Gastroesophageal sphincter (tissue), 4 donors: Measurements from ENCODE around the gene APBA1. TPM values are rescaled to one million over a fixed set of nuclear protein-coding genes. Genes with fewer than 3 reads are reported as not detected.

Experiments used
- ATAC-seq: fragments of 150-250 bp; one replicate; pipeline ENCODE4 v1.9.1; 2016; ENCODE audit warnings: mild to moderate bottlenecking, moderate library complexity
- H3K27ac ChIP-seq, 4 donors: fragments of 200-600 bp; sonication (generic) in 3 of 4; 1 replicate in 3 of 4; 2 replicates in 1 of 4; pipeline ENCODE4 v1.5.1; 2016 to 2019
- H3K27me3 ChIP-seq: fragments of 200-600 bp; sonication (generic); one replicate; pipeline ENCODE4 v1.5.1; 2019
- H3K36me3 ChIP-seq, 2 donors: fragments of 200-600 bp; sonication (generic); one replicate each; pipeline ENCODE4 v1.5.1; 2019; ENCODE audit warnings: control low read depth in 1 of 2
- H3K4me1 ChIP-seq, 3 donors: fragments of 200-600 bp; sonication (generic); 1 replicate in 2 of 3; 2 replicates in 1 of 3; pipeline ENCODE4 v1.5.1; 2016 to 2019; ENCODE audit warnings: control low read depth in 2 of 3
- H3K4me3 ChIP-seq, 2 donors: fragments of 200-600 bp; sonication (generic); one replicate each; pipeline ENCODE4 v1.5.1; 2019; ENCODE audit warnings: mild to moderate bottlenecking in 1 of 2, moderate library complexity in 1 of 2
- H3K9me3 ChIP-seq, 3 donors: fragments of 200-600 bp; sonication (generic); one replicate each; pipeline ENCODE4 v1.5.1; 2017 to 2019; ENCODE audit warnings: control low read depth in 2 of 3
- EP300 ChIP-seq: sonication (generic); formaldehyde crosslinking; IDR thresholded peaks from one replicate; pipeline ENCODE4 v1.6.1; 2017; ENCODE audit warnings: antibody characterized with exemption, mild to moderate bottlenecking
- POLR2A ChIP-seq, 2 donors: fragments of 450-650 bp; IDR thresholded peaks; one replicate each; pipeline ENCODE4 v1.6.1; 2017; ENCODE audit warnings: antibody characterized with exemption in 2 of 2, mild to moderate bottlenecking in 2 of 2, moderate library complexity in 1 of 2
- POLR2AphosphoS5 ChIP-seq: sonication (generic); formaldehyde crosslinking; IDR thresholded peaks from one replicate; pipeline ENCODE4 v1.6.1; 2017; ENCODE audit warnings: antibody characterized with exemption
- WGBS, 2 donors: methylation state at CpG; one replicate each; pipeline ENCODE4 v1.1.5; 2018; ENCODE audit warnings: low coverage in 1 of 2; 5-methylcytosine and 5-hydroxymethylcytosine counted together
- total RNA-seq, 4 donors: library from RNA; depleted of rRNA; stranded (reverse); fragments of >200 nt; gene quantifications; one replicate each; pipeline ENCODE4 v1.1.0, GENCODE V29; 2016
- TF ChIP-seq, protein P1 (sequence below), 4 experiments: fragments of 200-600 bp in 2 of 4; fragments of 450-650 bp in 2 of 4; sonication (generic) in 1 of 4; IDR thresholded peaks; one replicate each; pipeline ENCODE4 v1.5.1; 2017 to 2019; ENCODE audit warnings: antibody characterized with exemption in 4 of 4, mild to moderate bottlenecking in 2 of 4, moderate library complexity in 2 of 4

Gene APBA1
- total RNA-seq, 4 donors from 2014 or later, result 4.7 to 10.5 (median 5.8) TPM

DNA sequence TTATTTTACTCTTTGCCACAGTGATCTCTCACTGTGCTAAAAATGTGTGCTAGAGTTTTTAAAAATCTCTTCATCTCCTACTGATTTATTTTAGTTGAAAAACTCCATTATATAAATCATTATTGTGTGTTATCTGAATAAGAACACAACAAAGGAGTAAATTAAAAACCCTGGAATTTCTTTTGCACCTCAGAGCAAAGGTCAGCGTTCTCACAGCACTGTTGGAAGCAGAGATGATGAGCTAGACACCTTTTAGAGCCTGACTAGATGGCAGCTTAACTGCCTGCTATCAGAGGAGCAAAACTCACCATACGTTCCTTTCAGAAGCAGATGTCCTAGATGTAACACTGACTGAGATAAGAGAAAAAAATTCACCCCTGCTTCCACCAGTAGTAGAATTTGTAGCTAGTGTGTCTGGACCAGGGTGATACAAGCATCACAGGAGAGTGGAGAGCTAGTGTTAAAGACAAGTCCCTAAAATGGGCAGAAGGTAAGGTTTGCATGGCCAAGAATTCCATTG lies 200.0 kb downstream of the APBA1 start:
- no peak overlapping the region for H3K27ac ChIP-seq
- TF ChIP-seq POLR2AphosphoS5, result no peak
- no peak for TF ChIP-seq EP300
- TF ChIP-seq POLR2A (IDR thresholded peaks at IDR 0.05), result no peak
- WGBS, 2 donors, result 76 to 82% methylated on average over 2 of the region's 2 CpGs
- H3K4me3 ChIP-seq, result no peak overlapping the region
- ATAC-seq, result no peak
- peaks cover 0 to 7% of the 10 kb centered on the region in 2 donors for H3K36me3 ChIP-seq
- no peaks in the 10 kb centered on the region for H3K9me3 ChIP-seq
- H3K4me1 ChIP-seq, result no peaks in the 10 kb centered on the region
- no peaks in the 10 kb centered on the region for H3K27me3 ChIP-seq

DNA sequence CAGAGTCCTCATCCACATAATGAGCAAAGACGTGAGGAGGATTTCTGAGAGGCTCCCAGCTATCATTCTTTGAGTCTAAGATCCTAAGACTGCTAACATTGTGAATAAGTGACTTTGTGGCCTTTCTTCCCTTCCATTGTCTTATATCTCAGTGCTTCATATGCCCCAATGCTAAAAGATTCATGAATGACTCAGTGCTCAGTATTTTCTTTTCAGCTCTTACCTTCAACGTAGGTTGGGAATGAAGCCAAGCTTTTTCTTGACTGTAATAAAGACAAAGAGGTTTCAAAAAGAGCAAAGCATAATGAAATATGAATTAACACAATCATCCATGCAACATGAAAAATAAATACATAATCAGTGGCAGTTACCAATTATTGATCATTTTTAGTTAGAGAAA lies 200.7 kb downstream of the APBA1 start:
- Histone ChIP-seq H3K4me3 (no peak overlapping the region), H3K27ac (no peak overlapping the region), H3K36me3 (peaks cover 0 to 12% of the 10 kb centered on the region in 2 donors), H3K9me3 (no peaks in the 10 kb centered on the region), H3K4me1 (peaks cover 0 to under 1% (median 0%) of the 10 kb centered on the region in 3 donors), H3K27me3 (no peaks in the 10 kb centered on the region)
- TF ChIP-seq POLR2AphosphoS5, result no peak
- TF ChIP-seq, protein P1, sequence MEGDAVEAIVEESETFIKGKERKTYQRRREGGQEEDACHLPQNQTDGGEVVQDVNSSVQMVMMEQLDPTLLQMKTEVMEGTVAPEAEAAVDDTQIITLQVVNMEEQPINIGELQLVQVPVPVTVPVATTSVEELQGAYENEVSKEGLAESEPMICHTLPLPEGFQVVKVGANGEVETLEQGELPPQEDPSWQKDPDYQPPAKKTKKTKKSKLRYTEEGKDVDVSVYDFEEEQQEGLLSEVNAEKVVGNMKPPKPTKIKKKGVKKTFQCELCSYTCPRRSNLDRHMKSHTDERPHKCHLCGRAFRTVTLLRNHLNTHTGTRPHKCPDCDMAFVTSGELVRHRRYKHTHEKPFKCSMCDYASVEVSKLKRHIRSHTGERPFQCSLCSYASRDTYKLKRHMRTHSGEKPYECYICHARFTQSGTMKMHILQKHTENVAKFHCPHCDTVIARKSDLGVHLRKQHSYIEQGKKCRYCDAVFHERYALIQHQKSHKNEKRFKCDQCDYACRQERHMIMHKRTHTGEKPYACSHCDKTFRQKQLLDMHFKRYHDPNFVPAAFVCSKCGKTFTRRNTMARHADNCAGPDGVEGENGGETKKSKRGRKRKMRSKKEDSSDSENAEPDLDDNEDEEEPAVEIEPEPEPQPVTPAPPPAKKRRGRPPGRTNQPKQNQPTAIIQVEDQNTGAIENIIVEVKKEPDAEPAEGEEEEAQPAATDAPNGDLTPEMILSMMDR (IDR thresholded peaks at IDR 0.05), result no peak
- TF ChIP-seq POLR2A (IDR thresholded peaks at IDR 0.05), result no peak
- TF ChIP-seq EP300, result no peak
- no peak for ATAC-seq
- 30 to 60% methylated on average over 2 of the region's 2 CpGs for WGBS, 2 donors

DNA sequence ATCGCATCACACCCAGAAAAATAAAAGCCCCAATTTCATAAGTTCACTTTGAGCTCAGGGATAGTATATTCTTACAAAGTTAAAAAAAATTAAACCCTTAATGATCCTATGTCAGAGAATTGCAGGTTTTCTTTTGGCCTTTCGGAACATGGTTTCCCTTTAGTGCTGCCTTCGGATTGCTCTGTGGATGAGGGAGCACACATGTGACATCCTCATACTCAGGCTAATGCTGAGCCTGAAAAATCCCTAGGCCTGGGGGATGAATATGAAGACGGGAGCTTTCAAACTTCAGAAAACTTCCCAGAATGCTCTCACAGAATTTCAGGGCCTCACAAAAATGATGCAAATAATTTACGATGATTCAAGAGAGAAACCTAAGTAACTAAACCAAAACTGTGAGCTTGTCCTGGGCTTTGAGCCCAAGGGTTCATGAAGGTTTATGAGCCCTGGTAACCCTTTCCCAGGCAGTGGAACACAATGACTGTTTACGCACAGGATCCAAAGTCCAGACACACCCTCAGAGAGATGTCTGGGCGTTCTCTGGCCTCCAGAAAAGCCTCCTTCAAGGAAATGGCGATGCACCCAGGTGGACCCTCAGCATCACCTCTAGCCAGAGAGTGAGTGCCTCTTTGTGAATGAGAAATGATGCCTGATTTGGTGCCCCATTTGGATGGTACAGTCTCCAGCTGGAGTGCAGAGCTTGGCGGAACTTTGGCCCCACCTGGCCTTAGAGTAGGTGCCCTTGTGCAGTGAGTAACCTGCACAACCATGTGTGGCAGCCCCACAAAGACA lies 201.8 kb downstream of the APBA1 start:
- Histone ChIP-seq H3K4me3 (no peak overlapping the region), H3K36me3 (peaks cover 0 to 12% of the 10 kb centered on the region in 2 donors), H3K27ac (no peak overlapping the region), H3K27me3 (no peaks in the 10 kb centered on the region), H3K9me3 (no peaks in the 10 kb centered on the region), H3K4me1 (peaks cover 0 to 11% (median 7%) of the 10 kb centered on the region in 3 donors)
- 79 to 86% methylated on average over 6 to 7 of the region's 9 CpGs for WGBS, 2 donors
- ATAC-seq, result no peak
- TF ChIP-seq EP300, result no peak
- no peak for TF ChIP-seq POLR2A (IDR thresholded peaks at IDR 0.05)
- no peak for TF ChIP-seq POLR2AphosphoS5
- TF ChIP-seq, protein P1 (IDR thresholded peaks at IDR 0.05), result no peak

DNA sequence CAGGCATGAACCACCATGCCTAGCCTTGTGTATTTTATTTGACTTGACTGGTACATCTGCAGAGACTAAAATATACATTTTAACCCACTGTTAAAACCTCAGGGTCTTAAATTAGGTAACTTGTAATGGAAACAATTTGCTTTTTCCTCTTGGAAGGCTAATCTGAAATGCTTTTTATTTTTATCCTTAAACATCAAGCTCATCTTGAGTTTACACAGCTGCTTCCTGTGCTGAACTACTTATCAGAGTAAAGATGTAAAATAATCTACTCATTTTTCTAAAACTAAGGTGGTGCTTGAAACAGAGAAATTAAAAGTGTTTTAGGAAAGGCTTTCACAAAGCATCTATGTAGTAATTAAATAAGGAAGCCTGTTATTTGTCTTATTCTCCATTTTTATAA lies 203.0 kb downstream of the APBA1 start:
- TF ChIP-seq EP300, result no peak
- TF ChIP-seq, protein P1 (IDR thresholded peaks at IDR 0.05), result no peak
- TF ChIP-seq POLR2A (IDR thresholded peaks at IDR 0.05), result no peak
- no peak for TF ChIP-seq POLR2AphosphoS5
- Histone ChIP-seq H3K4me3 (no peak overlapping the region), H3K9me3 (no peaks in the 10 kb centered on the region), H3K36me3 (peaks cover 0 to 12% of the 10 kb centered on the region in 2 donors), H3K4me1 (peaks cover 0 to 19% (median 8%) of the 10 kb centered on the region in 3 donors), H3K27me3 (no peaks in the 10 kb centered on the region), H3K27ac (no peak overlapping the region)
- no peak for ATAC-seq

DNA sequence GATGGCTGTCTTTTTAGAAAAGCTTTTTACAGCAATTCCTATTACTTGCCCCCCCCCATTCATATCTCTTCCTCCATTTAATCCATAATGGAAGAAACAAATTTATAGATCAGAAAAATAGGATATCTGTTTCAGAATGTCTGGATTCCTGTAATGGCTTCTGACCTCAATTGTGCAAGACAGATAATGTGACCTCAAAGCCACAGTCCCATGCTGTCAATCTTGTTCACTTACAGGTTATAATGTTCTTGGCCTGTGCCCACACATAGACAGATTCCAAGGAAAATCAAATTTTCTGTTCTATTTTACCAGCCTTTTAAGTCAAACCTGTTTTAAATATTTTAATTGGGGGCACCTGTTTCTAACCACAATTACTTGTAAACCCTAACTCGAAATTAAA lies 203.8 kb downstream of the APBA1 start:
- peaks cover 0 to 12% of the 10 kb centered on the region in 2 donors for H3K36me3 ChIP-seq
- no peak overlapping the region for H3K4me3 ChIP-seq
- WGBS, 2 donors, result 75 to 89% methylated on average over 1 of the region's 1 CpG
- H3K4me1 ChIP-seq, result peaks cover 0 to 19% (median 8%) of the 10 kb centered on the region in 3 donors
- no peak overlapping the region for H3K27ac ChIP-seq
- ATAC-seq, result no peak
- H3K27me3 ChIP-seq, result no peaks in the 10 kb centered on the region
- no peaks in the 10 kb centered on the region for H3K9me3 ChIP-seq
- TF ChIP-seq EP300 (no peak), POLR2AphosphoS5 (no peak), POLR2A (IDR thresholded peaks at IDR 0.05) (no peak)
- TF ChIP-seq, protein P1 (IDR thresholded peaks at IDR 0.05), result no peak
